GM12873 (cell line): ENCODE data around the gene PRDM8.

Source experiments
- CTCF ChIP-seq: IDR thresholded peaks from 2 replicates; pipeline ENCODE4 v1.5.1; 2012; ENCODE audit warnings: low read depth, mild to moderate bottlenecking, moderate library complexity, low read length, control low read depth; ENCODE audit not compliant: insufficient read depth; ENCODE audit errors: missing control alignments

The PRDM8 gene

GRCh38 chr4:80184825-80185756 is 12.2 kb upstream of the PRDM8 start:
- TF ChIP-seq CTCF, result no peak

DNA sequence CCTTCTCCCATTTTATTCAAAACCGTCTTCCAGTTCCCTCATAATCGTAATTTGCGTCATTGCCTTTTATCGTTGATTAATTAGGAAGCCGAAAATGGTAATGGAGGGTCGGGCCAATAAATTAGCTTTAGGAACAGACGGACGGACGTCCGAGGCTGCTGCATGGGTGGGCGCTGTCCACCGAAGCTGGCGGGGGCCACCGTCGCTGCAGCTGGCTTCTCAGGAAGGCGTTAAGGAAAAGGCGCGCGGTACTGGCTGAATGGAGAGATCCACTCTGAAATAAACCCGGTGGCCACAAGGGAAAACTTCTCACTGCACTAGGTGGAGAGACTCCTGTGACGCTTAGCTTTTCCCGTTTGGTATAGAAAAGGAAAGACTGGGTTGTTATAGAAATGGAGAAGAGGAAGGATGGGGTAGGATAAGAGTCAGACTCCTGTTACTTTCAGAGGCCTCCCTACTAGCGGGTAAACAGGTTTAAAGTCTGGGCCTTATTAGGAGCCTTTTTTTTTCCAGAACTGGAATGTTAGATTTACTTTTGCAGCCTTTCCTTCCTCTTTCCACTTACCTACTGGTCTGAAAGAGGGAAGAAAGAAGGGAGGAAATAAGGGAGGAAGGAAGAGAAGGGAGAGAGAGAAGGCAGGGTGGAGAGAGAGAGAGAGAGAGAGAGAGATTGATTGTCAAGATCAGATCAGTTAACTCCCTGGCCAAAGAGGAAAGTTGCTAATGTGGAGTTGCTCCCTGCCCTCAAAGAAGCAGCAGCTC is 11.3 kb upstream of the PRDM8 start:
- TF ChIP-seq CTCF, result no peak

DNA sequence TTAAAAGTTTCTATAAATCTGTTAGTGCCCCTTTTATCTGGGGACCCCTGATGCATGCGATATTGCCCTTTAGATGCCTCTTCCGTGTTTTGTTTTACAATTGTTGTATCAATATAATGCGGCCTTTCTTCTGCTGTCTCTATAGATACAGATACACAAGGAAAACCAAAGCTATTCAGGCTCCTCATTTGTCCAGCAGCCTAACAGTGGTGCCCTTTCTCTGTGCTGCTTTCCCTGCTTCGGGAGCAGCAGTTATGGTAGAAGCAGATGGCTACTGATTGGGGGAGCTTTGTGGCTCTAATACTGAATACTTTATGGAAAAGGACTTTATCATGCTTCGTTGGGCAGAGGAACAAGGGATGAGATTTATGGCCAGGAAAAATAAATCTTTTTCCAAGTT is 10.6 kb upstream of the PRDM8 start:
- no peak for TF ChIP-seq CTCF

DNA sequence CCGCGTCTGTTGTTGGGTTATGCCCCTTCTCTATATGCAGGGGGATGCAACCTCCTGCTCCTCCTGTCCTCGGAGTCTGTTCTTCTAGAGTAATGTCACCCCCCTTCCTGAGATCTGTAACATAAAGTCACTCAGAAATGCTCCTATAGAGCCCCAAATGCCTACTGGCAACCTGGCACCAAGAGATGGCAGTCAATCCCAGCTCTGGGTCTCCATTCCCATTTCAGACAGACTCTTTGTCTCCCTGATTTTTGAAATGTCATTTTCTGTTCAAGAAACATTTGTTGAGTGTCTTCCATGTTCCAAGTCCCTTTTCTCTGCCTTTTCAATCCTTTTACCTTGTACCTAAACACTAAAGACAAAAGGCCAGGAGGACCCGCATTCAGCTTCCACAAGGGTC is 9.6 kb upstream of the PRDM8 start:
- no peak for TF ChIP-seq CTCF

DNA sequence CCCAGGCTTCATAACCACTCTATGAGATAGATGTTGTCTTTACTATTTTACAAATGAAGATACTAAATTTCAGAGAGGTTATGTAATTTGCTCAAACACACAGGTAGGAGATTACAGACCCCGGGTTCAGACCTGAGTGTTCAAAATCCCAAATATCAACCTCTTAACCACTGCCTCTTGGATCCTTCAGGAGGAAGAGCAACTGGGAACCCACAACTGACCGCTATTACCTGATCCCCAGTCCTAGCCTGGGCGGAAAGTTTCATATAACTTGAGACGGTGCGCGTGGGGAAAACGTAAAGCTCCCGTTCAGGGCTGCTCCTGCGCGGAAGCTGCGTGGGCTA is 8.9 kb upstream of the PRDM8 start:
- no peak for TF ChIP-seq CTCF

DNA sequence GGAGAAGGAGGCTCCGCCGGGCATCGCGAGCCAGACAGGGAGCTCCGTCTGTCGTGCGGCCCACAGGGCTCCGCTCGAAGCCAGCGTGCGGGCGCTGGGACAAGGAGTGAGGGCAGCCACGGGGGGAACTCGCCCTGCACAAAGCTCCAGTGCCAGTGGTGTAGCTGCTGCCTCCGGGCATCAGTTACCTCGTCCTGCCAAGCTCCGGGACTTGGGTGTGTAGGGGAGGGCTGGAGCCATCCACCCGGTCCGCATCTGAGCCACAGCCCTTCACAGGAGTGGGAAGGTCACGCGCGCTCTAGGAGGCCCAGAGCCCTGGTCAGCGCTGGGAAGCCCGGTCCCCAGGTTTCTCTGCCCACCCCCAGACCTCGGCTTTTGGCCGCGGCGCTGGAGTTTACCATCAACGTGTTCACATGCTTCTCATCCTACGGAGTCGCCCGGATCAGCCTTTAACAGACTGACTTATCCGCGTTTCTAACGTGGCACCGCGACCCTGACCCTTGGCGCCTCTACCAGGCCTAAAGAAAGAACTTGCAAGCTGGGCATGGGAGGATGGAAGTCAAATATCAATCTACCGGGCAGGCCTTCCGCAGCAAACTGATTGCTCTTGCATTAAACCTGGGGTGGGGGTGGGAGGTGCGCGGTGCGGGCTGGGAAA is 8.4 kb upstream of the PRDM8 start:
- TF ChIP-seq CTCF, result no peak

- no peak for TF ChIP-seq CTCF
Measured at GRCh38 chr4:80189581-80189955, 7.7 kb upstream of the PRDM8 start.
